Ascending aorta (tissue), 2 donors: Measurements from ENCODE around the gene SLC36A2. TPM values are rescaled to one million over a fixed set of nuclear protein-coding genes. Genes with fewer than 3 reads are reported as not detected.

Experiments used
- DNase-seq, 2 donors: peaks; one replicate each; pipeline ENCODE4 v3.0.0-alpha.2; 2019; ENCODE audit warnings: low spot score in 2 of 2
- H3K27ac ChIP-seq, 2 donors: fragments of 200-600 bp; sonication (generic); one replicate each; pipeline ENCODE4 v1.5.1; 2016 to 2017; ENCODE audit warnings: mild to moderate bottlenecking in 1 of 2
- H3K27me3 ChIP-seq: fragments of 200-600 bp; sonication (generic); one replicate; pipeline ENCODE4 v1.5.1; 2017
- H3K36me3 ChIP-seq, 2 donors: fragments of 200-600 bp; sonication (generic); one replicate each; pipeline ENCODE4 v1.5.1; 2016
- H3K4me1 ChIP-seq, 2 donors: fragments of 200-600 bp; sonication (generic); one replicate each; pipeline ENCODE4 v1.5.1; 2016 to 2017; ENCODE audit warnings: mild to moderate bottlenecking in 1 of 2
- H3K4me3 ChIP-seq, 2 donors: fragments of 200-600 bp; sonication (generic); one replicate each; pipeline ENCODE4 v1.5.1; 2016 to 2017; ENCODE audit warnings: mild to moderate bottlenecking in 1 of 2
- H3K9me3 ChIP-seq, 2 donors: fragments of 200-600 bp; sonication (generic); one replicate each; pipeline ENCODE4 v1.5.1; 2016
- intact Hi-C: fragments of 100-400 bp; cut with DNase I; formaldehyde crosslinking; loops from one replicate; pipeline ENCODE4 v1.15.1; 2023
- total RNA-seq: library from RNA; depleted of rRNA; stranded (reverse); fragments of >200 nt; gene quantifications from one replicate; pipeline ENCODE4 v1.1.0, GENCODE V29; 2016
- TF ChIP-seq, protein P1 (sequence below), 3 experiments: fragments of 200-600 bp in 2 of 3; fragments of 450-650 bp in 1 of 3; sonication (generic) in 2 of 3; IDR thresholded peaks; one replicate each; pipeline ENCODE4 v1.5.1; 2016 to 2019; ENCODE audit warnings: antibody characterized with exemption in 3 of 3, mild to moderate bottlenecking in 1 of 3, moderate library complexity in 1 of 3

Gene SLC36A2
- total RNA-seq, 1 donor from 2014 or later = 0.75 TPM

DNA sequence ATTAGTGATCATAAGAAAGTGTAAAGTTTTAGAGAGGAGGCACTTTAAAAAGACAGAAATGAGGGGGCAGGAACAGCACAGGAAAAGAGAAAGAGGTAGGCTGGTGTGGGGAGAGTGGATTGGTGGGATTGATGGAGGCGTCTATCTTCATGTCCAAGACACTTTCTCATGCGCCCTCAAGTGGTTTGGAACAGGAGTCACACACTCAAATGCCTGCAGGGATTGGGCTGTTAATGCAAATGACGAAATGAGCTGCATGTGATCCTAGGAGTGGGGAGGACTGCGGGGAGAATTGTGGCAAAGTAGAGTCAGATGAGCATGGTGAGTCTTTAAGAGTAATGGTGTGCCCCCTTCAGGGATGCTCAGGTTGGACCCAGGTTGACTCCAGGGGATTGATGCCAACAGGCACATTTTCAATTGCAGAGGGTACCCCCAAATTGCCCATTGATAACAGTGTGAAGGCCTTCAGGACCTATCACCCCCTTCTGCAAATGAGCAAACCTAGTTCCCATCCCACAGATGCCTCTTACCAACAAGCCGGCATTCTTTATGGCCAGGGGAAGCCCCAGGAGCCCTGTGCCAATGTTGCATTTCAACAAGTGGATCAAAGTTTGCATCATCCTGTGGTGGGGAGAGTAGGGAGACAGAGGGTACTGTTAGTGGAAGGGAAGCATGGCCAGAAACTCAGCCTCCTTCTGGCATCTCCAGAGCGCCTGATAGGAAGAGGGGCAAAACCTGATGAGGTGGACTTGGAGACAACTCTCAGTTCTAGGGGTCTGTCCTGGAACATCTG lies 49.1 kb downstream of the SLC36A2 start:
- Histone ChIP-seq H3K4me1 (no peaks in the 10 kb centered on the region), H3K36me3 (no peaks in the 10 kb centered on the region), H3K9me3 (no peaks in the 10 kb centered on the region), H3K27ac (no peak overlapping the region), H3K27me3 (no peaks in the 10 kb centered on the region), H3K4me3 (no peak overlapping the region)
- TF ChIP-seq, protein P1, sequence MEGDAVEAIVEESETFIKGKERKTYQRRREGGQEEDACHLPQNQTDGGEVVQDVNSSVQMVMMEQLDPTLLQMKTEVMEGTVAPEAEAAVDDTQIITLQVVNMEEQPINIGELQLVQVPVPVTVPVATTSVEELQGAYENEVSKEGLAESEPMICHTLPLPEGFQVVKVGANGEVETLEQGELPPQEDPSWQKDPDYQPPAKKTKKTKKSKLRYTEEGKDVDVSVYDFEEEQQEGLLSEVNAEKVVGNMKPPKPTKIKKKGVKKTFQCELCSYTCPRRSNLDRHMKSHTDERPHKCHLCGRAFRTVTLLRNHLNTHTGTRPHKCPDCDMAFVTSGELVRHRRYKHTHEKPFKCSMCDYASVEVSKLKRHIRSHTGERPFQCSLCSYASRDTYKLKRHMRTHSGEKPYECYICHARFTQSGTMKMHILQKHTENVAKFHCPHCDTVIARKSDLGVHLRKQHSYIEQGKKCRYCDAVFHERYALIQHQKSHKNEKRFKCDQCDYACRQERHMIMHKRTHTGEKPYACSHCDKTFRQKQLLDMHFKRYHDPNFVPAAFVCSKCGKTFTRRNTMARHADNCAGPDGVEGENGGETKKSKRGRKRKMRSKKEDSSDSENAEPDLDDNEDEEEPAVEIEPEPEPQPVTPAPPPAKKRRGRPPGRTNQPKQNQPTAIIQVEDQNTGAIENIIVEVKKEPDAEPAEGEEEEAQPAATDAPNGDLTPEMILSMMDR (IDR thresholded peaks at IDR 0.05) = peak in 1 of 3 experiments; percentile 33
- no peak for DNase-seq
- intact Hi-C loops = no loop called here

DNA sequence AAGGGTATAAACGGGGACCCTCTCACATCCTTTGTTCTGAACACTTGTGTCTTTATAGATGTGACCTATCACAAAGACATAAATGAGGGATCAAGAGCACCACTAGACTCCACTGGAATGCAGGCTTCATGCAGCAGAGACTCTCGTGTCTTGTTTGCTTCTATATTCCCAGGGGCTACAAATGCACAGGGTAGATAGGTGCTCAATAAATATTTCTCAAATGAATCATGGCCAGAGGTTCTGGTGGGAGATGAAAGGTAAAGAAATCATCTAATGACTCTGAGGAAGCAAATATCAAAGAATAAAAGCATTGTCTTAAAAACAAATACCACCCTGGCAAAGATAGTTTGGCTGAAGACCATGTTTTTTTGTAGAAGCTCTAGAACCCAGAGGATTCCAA lies 50.4 kb downstream of the SLC36A2 start:
- H3K36me3 ChIP-seq = no peaks in the 10 kb centered on the region

DNA sequence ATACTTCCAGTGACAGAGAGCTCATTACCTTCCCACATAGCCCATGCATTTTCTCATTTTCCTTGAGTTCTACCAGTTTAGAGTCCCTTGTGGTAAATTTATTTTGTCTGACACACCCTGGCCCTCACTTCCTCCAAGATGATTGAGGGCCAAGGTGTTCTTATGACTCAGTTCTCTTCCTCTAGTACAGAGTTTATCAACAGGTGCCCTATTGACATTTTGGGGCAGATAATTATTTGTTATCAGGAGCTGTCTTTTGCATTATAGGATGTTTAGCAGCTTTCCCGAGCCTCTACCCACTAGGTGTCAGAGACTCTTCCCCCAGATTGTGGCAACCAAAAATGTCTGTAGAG lies 50.9 kb downstream of the SLC36A2 start:
- Histone ChIP-seq H3K9me3 (no peaks in the 10 kb centered on the region), H3K4me3 (no peak overlapping the region), H3K4me1 (no peaks in the 10 kb centered on the region), H3K27me3 (no peaks in the 10 kb centered on the region), H3K36me3 (no peaks in the 10 kb centered on the region), H3K27ac (no peak overlapping the region)
- intact Hi-C loops = no loop called here
- TF ChIP-seq, protein P1 (IDR thresholded peaks at IDR 0.05) = no peak
- no peak for DNase-seq

More for the DNA sequence above, 50.4 kb downstream of the SLC36A2 start:
- no peaks in the 10 kb centered on the region for H3K9me3 ChIP-seq
- intact Hi-C loops = no loop called here
- DNase-seq = no peak
- H3K4me3 ChIP-seq = no peak overlapping the region
- H3K27me3 ChIP-seq = no peaks in the 10 kb centered on the region
- no peak overlapping the region for H3K27ac ChIP-seq
- H3K4me1 ChIP-seq = no peaks in the 10 kb centered on the region
- TF ChIP-seq, protein P1 (IDR thresholded peaks at IDR 0.05) = no peak

DNA sequence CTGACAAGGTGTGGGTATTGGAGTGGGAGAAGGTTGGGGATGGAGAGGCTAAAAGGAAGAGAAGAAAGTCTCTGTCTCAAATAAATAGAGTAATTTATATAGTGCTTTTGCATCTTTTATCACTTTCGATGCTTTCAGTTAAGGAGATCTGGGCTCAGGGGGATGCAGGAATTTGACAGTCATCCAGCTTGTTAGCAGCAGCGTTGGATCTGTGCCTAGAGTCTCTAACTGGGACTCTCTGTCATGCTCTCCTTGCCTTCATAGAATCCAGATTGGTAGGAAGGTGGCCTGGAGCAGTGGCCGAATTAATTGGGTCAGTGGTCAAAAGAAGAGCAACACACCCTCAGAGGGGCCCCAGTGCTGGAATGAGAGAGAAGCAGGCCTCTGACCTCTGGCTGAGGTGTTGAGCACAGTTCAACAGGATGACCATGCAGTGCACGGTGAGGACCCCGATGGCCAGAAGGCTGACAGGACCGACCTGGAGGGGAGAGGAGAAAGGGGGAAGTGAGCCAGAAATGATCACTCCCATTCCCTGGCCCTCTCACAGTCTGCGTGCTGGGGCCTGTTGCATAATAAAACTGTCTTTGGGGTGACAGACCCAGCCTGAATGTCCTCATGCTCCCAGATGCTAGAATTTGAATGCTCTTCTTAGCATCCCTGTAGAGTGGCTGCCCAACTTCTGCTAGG lies 51.4 kb downstream of the SLC36A2 start:
- no peaks in the 10 kb centered on the region for H3K4me1 ChIP-seq
- intact Hi-C loops = no loop called here

DNA sequence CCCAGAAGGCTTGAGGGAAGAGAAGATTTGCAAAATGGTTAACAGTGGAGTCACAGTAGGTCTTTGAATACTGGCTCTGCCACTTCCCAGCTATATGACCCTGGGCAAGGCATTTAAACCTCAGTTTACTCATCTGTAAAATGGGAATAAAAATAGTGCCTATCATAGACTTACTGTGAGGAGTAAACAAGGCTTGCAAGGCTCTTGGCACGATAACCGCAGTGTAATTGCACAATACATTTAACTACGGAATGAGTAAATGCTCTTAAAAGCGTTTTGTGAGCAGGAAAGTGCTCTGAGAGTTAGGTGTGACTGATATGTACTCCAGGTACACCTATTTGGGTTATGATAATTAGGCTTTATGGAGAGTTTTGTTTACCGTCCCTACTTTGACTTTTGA lies 52.2 kb downstream of the SLC36A2 start:
- Histone ChIP-seq H3K9me3 (no peaks in the 10 kb centered on the region), H3K36me3 (no peaks in the 10 kb centered on the region), H3K4me3 (no peak overlapping the region), H3K27ac (no peak overlapping the region), H3K4me1 (no peaks in the 10 kb centered on the region), H3K27me3 (no peaks in the 10 kb centered on the region)
- no peak for DNase-seq
- TF ChIP-seq, protein P1 (IDR thresholded peaks at IDR 0.05) = no peak
- intact Hi-C loops = no loop called here

More for the DNA sequence above, 51.4 kb downstream of the SLC36A2 start:
- H3K9me3 ChIP-seq = no peaks in the 10 kb centered on the region
- no peak overlapping the region for H3K4me3 ChIP-seq
- no peaks in the 10 kb centered on the region for H3K27me3 ChIP-seq
- no peak for DNase-seq
- TF ChIP-seq, protein P1 (IDR thresholded peaks at IDR 0.05) = no peak
- H3K36me3 ChIP-seq = no peaks in the 10 kb centered on the region
- no peak overlapping the region for H3K27ac ChIP-seq
